ENCODE data around the gene DNAJA1.
A peak's percentile ranks its signal among the peaks of the same experiment; 100 is the strongest.

DNA sequence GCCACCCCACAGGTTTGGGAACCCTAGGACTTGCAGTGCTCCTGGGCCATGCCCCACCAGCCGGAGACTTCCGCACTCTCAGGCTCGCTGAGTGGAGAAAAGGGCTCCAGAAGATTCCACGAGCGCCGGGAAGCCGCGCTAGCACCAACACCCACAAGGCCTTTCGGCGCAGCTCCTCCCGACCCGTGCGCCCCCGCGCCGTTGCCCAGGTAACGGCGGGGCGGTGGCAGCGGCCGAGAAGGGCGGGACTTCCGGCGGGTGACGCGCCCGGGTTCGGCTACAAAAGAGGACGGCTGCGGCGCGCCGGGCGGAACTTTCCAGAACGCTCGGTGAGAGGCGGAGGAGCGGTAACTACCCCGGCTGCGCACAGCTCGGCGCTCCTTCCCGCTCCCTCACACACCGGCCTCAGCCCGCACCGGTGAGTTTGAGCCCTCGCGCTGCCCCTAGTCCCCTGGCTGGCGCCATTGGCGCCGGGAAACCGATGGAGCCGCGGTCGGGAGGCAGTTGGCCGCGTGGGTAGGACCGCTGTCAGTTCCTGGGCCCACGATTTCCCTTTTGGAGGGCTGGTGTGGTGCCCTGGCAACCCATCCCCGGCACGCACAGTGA is at the start of gene DNAJA1:
- TF ChIP-seq, protein P1, sequence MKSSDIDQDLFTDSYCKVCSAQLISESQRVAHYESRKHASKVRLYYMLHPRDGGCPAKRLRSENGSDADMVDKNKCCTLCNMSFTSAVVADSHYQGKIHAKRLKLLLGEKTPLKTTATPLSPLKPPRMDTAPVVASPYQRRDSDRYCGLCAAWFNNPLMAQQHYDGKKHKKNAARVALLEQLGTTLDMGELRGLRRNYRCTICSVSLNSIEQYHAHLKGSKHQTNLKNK (CRISPR knock-in tag; IDR thresholded peaks at IDR 0.05), result no peak; the same call in 1 of the 2 replicates
- no peak for TF ChIP-seq NR3C1 (CRISPR knock-in tag; conservative IDR thresholded peaks at IDR 0.05; ENCODE audit: low read depth)
- TF ChIP-seq GABPB1 (CRISPR knock-in tag; IDR thresholded peaks at IDR 0.05), result peak; percentile 76

All from WTC11 (cell line).